IPS-20b (cell line): ENCODE data around the gene PARD3B.

Experiments used
- H3K27ac ChIP-seq: one replicate; pipeline ENCODE4 v1.5.1; 2013; ENCODE audit warnings: low read length
- H3K27me3 ChIP-seq: 2 replicates; pipeline ENCODE4 v1.6.1; 2013; ENCODE audit warnings: mild to moderate bottlenecking, low read length, inconsistent platforms; ENCODE audit not compliant: insufficient read depth
- H3K36me3 ChIP-seq: 2 replicates; pipeline ENCODE4 v1.6.1; 2013; ENCODE audit warnings: low read depth, mild to moderate bottlenecking, inconsistent platforms, low read length, moderate library complexity; ENCODE audit not compliant: insufficient read depth
- H3K4me1 ChIP-seq: 2 replicates; pipeline ENCODE4 v1.6.1; 2013; ENCODE audit warnings: mild to moderate bottlenecking, control low read depth, inconsistent platforms, low read length, moderate library complexity; ENCODE audit not compliant: insufficient read depth
- H3K4me3 ChIP-seq: 2 replicates; pipeline ENCODE4 v1.5.1; 2013; ENCODE audit warnings: mild to moderate bottlenecking, low read length, inconsistent platforms
- H3K9ac ChIP-seq: 2 replicates; pipeline ENCODE4 v1.6.1; 2013; ENCODE audit warnings: low read depth, mild to moderate bottlenecking, inconsistent platforms, low read length, moderate library complexity
- H3K9me3 ChIP-seq: 2 replicates; pipeline ENCODE4 v1.6.1; 2013; ENCODE audit warnings: mild to moderate bottlenecking, low read depth, low read length, inconsistent platforms; ENCODE audit not compliant: insufficient read depth

The PARD3B gene

GRCh38 chr2:204886713-204887112, 341.4 kb downstream of the PARD3B start:
- Histone ChIP-seq H3K27me3 (no peaks in the 10 kb centered on the region), H3K27ac (no peak overlapping the region), H3K4me3 (no peak overlapping the region), H3K4me1 (peaks cover 13% of the 10 kb centered on the region), H3K9me3 (no peaks in the 10 kb centered on the region), H3K9ac (no peak overlapping the region), H3K36me3 (no peaks in the 10 kb centered on the region)

DNA sequence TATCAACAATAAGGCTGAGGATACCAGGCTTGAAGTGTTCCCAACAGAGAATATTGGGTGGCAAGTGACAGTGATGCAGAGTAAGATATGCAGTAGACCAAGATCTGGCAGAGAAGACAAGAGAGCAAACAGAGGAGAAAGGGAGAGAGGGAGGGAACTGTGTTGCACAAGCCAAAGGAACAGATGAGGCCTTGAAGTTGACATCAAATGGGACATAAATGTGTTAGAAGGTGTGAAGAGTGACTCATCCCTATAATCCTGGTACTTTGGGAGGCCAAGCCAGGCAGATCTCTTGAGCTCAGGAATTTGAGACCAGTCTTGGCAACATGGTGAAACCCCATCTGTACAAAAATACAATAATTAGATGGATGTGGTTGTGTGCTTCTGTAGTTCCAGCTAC, 342.9 kb downstream of the PARD3B start:
- H3K9me3 ChIP-seq: no peaks in the 10 kb centered on the region
- no peak overlapping the region for H3K9ac ChIP-seq
- H3K36me3 ChIP-seq: no peaks in the 10 kb centered on the region
- H3K27me3 ChIP-seq: no peaks in the 10 kb centered on the region
- H3K4me1 ChIP-seq: peaks cover 8% of the 10 kb centered on the region; the same call in 1 of the 2 replicates
- no peak overlapping the region for H3K4me3 ChIP-seq
- H3K27ac ChIP-seq: no peak overlapping the region

DNA sequence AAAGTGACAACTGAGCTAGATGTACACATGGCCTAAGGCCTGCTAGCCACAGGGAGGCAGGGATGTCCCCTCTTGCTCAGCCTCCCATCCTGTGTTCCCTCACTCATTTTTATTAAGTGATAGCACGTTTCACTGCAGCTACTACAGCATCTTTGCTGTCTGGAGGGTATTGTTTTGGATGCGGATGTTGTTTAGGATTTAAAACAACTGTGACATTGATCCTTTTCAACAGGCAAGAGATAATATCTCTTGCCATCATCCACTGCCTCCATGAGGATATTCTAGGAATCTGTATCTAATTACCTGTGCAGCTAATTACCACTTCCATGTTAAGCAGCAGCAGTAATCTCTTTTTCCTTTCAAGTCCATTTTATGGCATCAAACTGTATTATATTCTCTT, 345.4 kb downstream of the PARD3B start:
- peaks cover 8% of the 10 kb centered on the region; the same call in 1 of the 2 replicates for H3K4me1 ChIP-seq
- no peaks in the 10 kb centered on the region for H3K27me3 ChIP-seq
- no peaks in the 10 kb centered on the region for H3K9me3 ChIP-seq
- H3K9ac ChIP-seq: no peak overlapping the region
- no peak overlapping the region for H3K27ac ChIP-seq
- no peaks in the 10 kb centered on the region for H3K36me3 ChIP-seq
- no peak overlapping the region for H3K4me3 ChIP-seq

GRCh38 chr2:204891739-204892138, 346.5 kb downstream of the PARD3B start:
- Histone ChIP-seq H3K27me3 (no peaks in the 10 kb centered on the region), H3K36me3 (no peaks in the 10 kb centered on the region), H3K9ac (no peak overlapping the region), H3K4me1 (peaks cover 5% of the 10 kb centered on the region; the same call in 1 of the 2 replicates), H3K4me3 (no peak overlapping the region), H3K27ac (no peak overlapping the region), H3K9me3 (no peaks in the 10 kb centered on the region)

DNA sequence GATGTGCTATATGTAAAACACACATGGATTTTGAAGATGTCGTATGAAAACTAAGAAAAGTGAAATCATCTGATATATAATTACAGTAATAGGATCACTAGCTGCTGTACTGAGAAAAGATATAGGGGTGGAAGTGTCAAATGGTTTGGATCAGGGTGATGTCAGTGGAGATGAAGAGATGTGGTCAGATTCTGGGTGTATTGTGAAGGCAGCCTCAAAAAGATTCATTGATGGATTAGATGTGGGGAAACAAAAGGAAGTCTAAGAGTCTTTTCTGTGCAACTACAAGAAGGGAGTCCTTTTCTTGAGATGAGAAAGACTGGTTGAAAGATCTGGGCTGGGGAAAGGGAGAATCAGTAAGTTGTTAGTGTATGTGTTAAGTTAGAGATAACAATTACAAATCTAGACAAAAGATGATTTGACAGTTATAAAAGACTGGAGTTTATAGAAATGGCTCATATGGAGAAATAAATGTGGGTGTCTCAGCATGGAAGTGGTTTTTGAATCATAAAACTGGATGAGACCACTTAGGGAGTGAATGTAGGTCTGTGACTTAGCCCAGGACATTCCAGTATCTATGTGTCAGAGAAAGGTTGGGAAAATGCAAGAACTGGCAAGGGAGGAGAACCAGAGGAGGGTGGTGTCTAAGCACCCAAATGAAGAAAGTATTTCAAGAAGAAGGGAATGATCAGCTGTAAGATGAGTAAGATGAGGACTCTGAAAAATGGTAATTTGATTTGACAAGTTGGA, 347.4 kb downstream of the PARD3B start:
- H3K4me3 ChIP-seq: no peak overlapping the region
- no peak overlapping the region for H3K9ac ChIP-seq
- H3K9me3 ChIP-seq: no peaks in the 10 kb centered on the region
- no peaks in the 10 kb centered on the region for H3K27me3 ChIP-seq
- peaks cover 2% of the 10 kb centered on the region; the same call in 1 of the 2 replicates for H3K4me1 ChIP-seq
- H3K27ac ChIP-seq: no peak overlapping the region
- H3K36me3 ChIP-seq: no peaks in the 10 kb centered on the region

DNA sequence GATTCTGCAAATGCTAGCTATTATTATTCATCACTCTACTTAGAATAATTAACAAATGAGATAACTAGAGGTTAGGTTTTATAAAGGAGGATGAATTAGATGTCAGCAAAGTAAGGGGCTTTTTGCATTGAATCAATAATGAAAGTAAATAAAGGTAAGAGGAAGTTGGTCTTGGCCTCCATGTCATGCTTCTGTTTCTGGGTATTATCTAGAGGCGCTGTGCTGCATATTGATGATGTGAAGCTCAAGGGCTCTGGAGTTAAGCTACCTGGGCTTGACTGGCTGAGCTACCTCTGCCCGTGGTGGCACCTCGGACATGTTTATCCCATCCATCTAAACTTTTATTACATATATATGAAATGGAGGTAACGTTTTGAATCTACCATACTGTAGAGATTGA, 350.9 kb downstream of the PARD3B start:
- Histone ChIP-seq H3K36me3 (no peaks in the 10 kb centered on the region), H3K27me3 (no peaks in the 10 kb centered on the region), H3K27ac (no peak overlapping the region), H3K9ac (no peak overlapping the region), H3K9me3 (no peaks in the 10 kb centered on the region), H3K4me1 (no peaks in the 10 kb centered on the region), H3K4me3 (no peak overlapping the region)

GRCh38 chr2:204897561-204897960, 352.3 kb downstream of the PARD3B start:
- H3K27ac ChIP-seq: no peak overlapping the region
- no peak overlapping the region for H3K9ac ChIP-seq
- H3K4me1 ChIP-seq: no peaks in the 10 kb centered on the region
- H3K36me3 ChIP-seq: no peaks in the 10 kb centered on the region
- H3K4me3 ChIP-seq: no peak overlapping the region
- H3K9me3 ChIP-seq: no peaks in the 10 kb centered on the region
- H3K27me3 ChIP-seq: no peaks in the 10 kb centered on the region

GRCh38 chr2:204898928-204899640, 353.8 kb downstream of the PARD3B start:
- no peaks in the 10 kb centered on the region for H3K9me3 ChIP-seq
- no peak overlapping the region for H3K9ac ChIP-seq
- no peaks in the 10 kb centered on the region for H3K4me1 ChIP-seq
- H3K27me3 ChIP-seq: no peaks in the 10 kb centered on the region
- no peak overlapping the region for H3K27ac ChIP-seq
- no peak overlapping the region for H3K4me3 ChIP-seq
- no peaks in the 10 kb centered on the region for H3K36me3 ChIP-seq

- Histone ChIP-seq H3K27ac (no peak overlapping the region), H3K36me3 (no peaks in the 10 kb centered on the region), H3K4me1 (no peaks in the 10 kb centered on the region), H3K27me3 (no peaks in the 10 kb centered on the region), H3K9ac (no peak overlapping the region), H3K9me3 (no peaks in the 10 kb centered on the region), H3K4me3 (no peak overlapping the region)
Observed at GRCh38 chr2:204899983-204900382, 354.7 kb downstream of the PARD3B start.

DNA sequence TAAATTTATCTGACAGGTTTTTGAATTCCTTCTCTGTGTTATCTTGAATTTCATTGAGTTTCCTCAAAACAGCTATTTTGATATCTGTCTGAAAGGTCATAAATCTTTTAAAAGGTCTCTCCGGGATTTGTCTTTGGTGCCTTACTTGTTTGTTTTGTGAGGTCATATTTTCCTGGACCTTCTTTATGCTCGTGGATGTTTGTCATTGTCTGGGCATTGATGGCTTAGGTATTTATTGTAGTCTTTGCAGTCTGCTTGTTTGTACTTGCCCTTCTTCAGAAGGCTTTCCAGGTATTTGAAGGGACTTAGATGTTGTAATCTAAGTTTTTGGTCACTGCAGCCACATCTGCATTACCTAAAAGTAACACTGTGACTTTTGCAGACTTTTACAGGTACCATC, 355.2 kb downstream of the PARD3B start:
- Histone ChIP-seq H3K9ac (no peak overlapping the region), H3K4me3 (no peak overlapping the region), H3K27ac (no peak overlapping the region), H3K27me3 (no peaks in the 10 kb centered on the region), H3K36me3 (no peaks in the 10 kb centered on the region), H3K9me3 (no peaks in the 10 kb centered on the region), H3K4me1 (no peaks in the 10 kb centered on the region)

DNA sequence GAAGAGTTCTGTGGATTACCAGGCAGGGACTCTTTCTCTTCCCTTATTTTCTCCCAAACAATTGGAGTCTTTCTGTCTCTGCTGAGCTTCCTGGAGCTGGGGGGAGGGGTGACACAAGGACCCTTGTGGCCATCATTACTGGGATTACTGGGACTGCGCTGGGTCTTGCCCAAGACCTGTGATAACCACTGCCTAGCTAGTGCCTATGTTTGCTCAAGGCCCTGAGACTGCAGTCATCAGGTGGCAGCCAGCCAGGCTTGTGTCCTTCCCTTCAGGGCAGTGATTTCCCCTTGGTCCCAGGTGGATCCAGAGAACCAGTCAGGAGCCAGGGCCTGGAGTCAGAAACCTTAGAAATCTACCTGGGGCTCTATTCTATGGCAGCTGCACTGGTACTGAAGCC, 355.6 kb downstream of the PARD3B start:
- Histone ChIP-seq H3K9me3 (no peaks in the 10 kb centered on the region), H3K36me3 (no peaks in the 10 kb centered on the region), H3K27ac (no peak overlapping the region), H3K4me1 (no peaks in the 10 kb centered on the region), H3K27me3 (no peaks in the 10 kb centered on the region), H3K9ac (no peak overlapping the region), H3K4me3 (no peak overlapping the region)

DNA sequence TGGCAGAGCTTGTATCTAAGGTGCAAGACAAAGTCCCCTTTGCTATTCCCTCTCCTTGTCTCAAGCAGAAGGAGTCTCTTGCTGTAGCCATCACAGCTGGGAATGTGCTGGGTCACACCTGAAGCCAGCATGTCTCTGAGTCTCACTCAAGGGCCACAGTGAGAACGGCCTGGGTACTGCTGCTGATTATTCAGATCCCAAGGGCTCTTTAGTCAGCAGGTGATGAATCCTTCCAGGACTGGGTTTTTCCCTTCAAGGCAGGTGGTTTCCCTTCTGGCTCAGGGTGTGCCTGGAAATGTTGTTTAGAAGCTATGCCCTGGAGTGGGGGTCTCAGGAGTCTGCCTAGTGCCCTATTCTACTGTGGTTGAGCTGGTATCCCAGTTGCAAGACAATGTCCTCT, 356.3 kb downstream of the PARD3B start:
- no peak overlapping the region for H3K4me3 ChIP-seq
- H3K27ac ChIP-seq: no peak overlapping the region
- no peaks in the 10 kb centered on the region for H3K9me3 ChIP-seq
- H3K9ac ChIP-seq: no peak overlapping the region
- no peaks in the 10 kb centered on the region for H3K27me3 ChIP-seq
- H3K4me1 ChIP-seq: no peaks in the 10 kb centered on the region
- H3K36me3 ChIP-seq: no peaks in the 10 kb centered on the region
